ENCODE measurements around the gene DEAF1.

Gene DEAF1

GRCh38 chr11:608791-609251, 86.2 kb downstream of the DEAF1 start:
- no peak for DNase-seq

- DNase-seq, result no peak
These were observed 86.9 kb downstream of the DEAF1 start for GRCh38 chr11:607971-608659.

GRCh38 chr11:607020-607780, 87.8 kb downstream of the DEAF1 start:
- no peak for DNase-seq

- no peak for DNase-seq
These were observed 88.8 kb downstream of the DEAF1 start for GRCh38 chr11:606245-606644.

GRCh38 chr11:605286-606129, 89.5 kb downstream of the DEAF1 start:
- no peak for DNase-seq

- DNase-seq, result no peak
These were observed 91.9 kb downstream of the DEAF1 start for GRCh38 chr11:603154-603553.

GRCh38 chr11:601573-602245, 93.3 kb downstream of the DEAF1 start:
- no peak for DNase-seq

- no peak for DNase-seq
These were observed 96.9 kb downstream of the DEAF1 start for GRCh38 chr11:598005-598680.

GRCh38 chr11:597166-597725, 97.8 kb downstream of the DEAF1 start:
- no peak for DNase-seq

GRCh38 chr11:596374-596773, 98.6 kb downstream of the DEAF1 start:
- DNase-seq, result no peak

GRCh38 chr11:595400-595799, 99.6 kb downstream of the DEAF1 start:
- DNase-seq, result no peak

Measured in stimulated activated CD4-positive, alpha-beta T cell treated with anti-CD3 and anti-CD28 coated beads, Interleukin-4, amount 100 ng/mL, for 24 hours (primary cell).